GM10266 (cell line): Measurements from ENCODE around the gene SLC38A8.

Source experiments
- DNase-seq: peaks from one replicate; pipeline ENCODE4 v3.0.0; 2012; ENCODE audit errors: extremely low spot score
- CTCF ChIP-seq: IDR thresholded peaks from 2 replicates; pipeline ENCODE4 v1.5.1; 2012; ENCODE audit warnings: mild to moderate bottlenecking, low read depth; ENCODE audit not compliant: control insufficient read depth, insufficient read depth; ENCODE audit errors: missing control alignments

SLC38A8 gene

GRCh38 chr16:83978401-83978904 lies 64.1 kb downstream of the SLC38A8 start:
- no peak for DNase-seq
- TF ChIP-seq CTCF, result no peak

DNA sequence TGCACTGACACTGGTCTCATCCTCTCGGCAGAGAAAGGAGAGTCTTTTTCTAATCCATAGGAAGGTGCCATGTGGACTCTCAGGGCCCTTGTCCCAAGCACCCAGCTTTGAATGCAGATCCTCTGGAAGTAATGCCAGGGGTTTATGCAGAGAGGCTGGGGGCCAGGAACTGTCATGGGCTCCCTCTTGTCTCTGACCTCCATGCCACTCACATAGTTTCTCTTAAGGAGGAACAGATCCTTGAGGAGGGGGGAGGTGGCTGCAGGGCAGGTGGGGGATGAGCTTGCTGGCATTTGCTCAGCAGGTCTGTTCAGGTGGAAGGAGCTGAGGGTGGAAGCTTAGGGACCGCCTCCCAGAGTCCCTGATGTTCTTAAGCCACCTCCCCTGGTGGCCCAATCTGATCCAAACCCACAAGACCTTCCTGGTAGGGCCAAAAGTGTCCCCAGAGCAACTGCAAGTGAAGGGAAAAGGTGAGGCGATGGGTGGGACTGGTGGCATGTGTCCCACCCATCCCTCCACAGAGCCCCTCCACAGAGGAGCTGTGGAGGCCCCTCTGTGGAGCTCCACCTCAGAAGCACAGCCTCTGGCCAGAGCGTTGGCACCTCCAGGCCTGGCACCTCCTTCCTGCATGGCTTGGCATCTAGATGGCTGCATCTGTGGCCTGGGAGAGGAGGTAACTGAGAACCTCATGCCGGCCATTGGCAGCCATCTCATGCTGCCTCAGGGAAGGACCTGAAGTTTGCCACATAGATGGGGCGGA lies 65.4 kb downstream of the SLC38A8 start:
- DNase-seq, result no peak
- no peak for TF ChIP-seq CTCF

DNA sequence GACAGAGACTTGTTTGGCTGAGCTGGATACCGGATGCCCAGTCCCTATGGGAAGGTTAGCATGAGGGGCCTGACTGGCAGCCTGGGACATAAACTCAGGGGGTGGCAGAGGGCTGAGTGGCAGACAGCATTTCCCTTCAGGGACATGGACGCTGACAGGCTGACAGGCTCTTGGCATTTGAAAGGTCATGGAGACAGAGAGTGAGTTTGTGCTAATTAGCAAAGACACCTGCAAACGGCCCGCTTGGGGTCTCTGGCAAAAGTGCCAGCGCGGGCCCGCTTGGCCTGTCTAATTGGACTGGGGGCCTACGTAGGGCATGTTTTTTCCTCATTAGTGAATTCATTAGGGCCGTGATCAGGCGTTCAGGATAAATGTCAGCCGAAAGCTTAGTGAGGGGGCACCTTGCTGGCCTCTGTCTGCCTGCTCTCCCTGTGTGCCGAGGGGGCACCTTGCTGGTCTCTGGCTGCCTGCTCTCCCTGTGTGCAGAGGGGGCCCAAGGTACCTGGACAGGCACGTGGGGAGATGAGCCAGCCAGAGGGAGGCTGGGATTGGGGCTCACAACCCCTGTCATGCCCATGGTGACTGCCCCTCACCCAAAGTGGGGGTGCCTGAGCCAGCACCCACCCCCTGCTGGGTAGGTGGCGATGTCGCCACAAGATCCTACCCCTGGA lies 66.9 kb downstream of the SLC38A8 start:
- TF ChIP-seq CTCF, result no peak
- no peak for DNase-seq

DNA sequence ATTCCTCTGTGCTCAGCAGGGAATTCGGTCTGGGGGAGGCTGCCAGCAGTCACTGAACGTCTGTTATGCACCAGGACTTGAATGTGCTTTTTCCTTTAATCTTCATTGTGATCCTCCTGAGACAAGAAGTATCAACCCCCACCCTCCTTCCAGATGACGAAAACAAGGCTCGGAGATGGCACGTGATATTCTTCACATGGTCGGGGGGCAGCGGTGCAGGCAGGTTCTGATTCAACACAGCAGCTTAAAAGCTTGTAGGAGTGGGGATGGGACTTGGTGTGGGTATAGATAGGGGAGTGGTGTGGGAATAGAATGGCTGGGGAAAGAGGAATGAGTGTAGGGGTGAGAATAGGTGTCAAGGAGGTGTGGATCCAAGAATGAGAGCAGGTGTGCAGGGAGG lies 68.1 kb downstream of the SLC38A8 start:
- TF ChIP-seq CTCF, result no peak
- no peak for DNase-seq

GRCh38 chr16:83973581-83974385 lies 68.8 kb downstream of the SLC38A8 start:
- no peak for TF ChIP-seq CTCF
- DNase-seq, result no peak

GRCh38 chr16:83973077-83973476 lies 69.5 kb downstream of the SLC38A8 start:
- no peak for TF ChIP-seq CTCF
- no peak for DNase-seq
